ENCODE measurements around the gene SLC4A11.
"Not testable (repeated sequence)": the region's sequence is repeated elsewhere in the genome, so short reads cannot be mapped to it uniquely, and the experiment has no call there.

SLC4A11 gene

DNA sequence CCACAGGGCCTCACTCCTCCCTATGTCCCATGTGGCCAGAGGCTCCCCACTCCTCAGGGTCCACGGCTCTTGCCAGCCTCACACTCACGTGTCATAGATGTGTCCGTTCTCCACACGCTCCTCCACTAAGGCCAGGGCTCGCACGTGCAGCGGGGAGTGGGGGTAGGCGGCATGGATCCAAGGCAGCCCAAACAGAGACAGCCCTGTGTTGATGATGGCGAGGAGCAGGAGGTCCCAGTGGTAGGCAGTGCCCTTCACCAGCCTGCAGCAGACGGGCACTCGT lies 10.3 kb downstream of the SLC4A11 start:
- DNase-seq (ENCODE audit: low read depth in 2 of 2, low spot score in 1 of 2), result no peak

DNA sequence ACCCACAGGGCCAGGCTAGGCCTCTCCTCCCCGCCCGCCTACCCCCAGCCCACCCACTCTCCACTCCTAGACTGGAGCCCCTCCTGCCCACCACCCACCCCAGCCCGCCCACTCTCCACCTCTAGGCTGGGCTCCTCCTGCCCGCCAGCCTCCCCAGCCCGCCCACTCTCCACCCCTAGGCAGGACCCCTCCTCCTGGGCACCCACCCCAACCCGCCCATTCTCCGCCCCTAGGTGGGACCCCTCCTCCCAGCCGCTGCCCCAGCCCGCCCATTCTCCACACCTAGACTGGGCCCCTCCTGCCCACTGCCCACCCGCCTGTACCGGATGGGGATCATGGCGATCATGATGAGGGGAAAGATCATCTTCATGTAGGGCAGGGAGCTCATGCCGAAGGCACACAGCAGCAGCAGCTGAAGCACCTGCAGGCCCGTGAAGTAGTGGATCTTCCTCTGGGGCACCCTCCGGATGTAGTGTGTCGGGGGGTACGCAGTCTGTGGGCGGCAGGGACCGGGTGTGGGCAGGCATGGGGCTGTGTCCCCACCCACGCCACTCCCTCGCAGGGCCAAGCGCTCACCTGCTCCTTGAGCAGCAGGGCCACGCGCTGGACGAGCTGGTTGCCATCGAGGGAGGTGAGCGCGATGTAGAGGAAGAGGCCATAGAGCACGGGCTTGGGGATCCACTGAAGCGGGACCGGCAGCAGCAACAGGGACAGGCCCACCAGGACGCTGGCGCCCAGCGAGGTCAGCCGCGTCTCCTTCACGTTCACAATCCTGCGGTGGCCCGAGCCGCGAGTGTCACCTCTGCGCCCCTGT lies 10.8 kb downstream of the SLC4A11 start:
- DNase-seq (ENCODE audit: low read depth in 2 of 2, low spot score in 1 of 2), result no peak

DNA sequence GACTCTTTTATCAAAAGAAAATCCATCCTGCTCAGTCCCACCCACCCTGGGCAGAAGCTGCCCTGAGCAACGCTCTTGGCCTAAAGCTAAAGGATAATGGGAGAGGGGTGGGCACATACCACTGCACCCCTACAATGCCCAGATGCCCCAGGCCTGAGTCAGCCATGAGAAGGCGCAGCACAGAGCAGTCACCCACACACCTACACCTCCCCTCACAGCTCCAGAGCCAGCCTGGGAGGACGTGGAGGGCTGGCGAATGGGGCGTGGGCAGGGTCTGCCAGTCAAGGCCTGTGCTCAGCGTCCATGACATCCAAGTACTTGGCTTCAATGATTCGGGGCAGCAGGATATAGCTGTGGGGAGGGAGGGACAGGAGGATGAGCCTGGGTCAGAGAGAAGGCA lies 11.5 kb downstream of the SLC4A11 start:
- DNase-seq (ENCODE audit: low read depth in 2 of 2, low spot score in 1 of 2), result no peak

DNA sequence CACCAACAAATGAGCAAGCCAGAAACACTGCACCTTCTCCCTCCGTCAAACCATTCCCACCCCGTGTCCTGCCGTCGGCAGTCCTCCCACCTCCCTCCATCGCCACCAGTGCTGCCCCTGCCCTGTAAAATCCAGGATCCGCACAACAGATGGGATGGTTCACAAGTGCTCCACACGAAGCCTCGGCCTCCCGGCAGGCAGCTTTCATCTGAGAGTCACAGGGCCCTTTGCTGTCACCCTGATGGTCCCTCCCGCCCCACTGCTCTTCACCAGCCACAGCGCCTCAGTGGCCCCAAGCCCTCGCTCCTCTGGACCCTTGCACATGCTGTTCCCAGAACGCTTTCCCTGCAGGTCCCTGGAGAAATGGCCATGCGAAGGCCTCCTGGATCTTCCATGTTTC lies 12.1 kb downstream of the SLC4A11 start:
- no peak for DNase-seq (ENCODE audit: low read depth in 2 of 2, low spot score in 1 of 2)

DNA sequence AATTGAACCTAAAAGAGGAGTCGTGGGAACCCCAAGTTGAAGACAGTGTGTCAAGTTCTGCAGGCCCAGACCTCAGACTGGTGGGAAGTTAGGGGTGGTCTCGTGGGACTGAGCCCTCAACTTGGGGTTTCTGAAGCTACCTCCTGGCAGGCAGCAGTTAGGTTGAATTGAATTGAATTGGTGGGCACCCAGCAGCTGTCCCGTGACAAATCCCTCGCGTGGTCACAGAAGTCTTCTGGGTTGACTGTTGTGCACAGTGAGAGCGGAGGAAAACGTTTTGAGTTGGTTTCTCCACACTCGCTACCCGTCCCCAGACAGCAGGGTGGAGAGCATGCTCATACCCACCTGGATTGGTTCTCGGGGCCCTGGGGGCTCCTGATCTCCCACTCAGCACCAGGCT lies 12.9 kb downstream of the SLC4A11 start:
- DNase-seq (ENCODE audit: low read depth in 2 of 2, low spot score in 1 of 2), result no peak

DNA sequence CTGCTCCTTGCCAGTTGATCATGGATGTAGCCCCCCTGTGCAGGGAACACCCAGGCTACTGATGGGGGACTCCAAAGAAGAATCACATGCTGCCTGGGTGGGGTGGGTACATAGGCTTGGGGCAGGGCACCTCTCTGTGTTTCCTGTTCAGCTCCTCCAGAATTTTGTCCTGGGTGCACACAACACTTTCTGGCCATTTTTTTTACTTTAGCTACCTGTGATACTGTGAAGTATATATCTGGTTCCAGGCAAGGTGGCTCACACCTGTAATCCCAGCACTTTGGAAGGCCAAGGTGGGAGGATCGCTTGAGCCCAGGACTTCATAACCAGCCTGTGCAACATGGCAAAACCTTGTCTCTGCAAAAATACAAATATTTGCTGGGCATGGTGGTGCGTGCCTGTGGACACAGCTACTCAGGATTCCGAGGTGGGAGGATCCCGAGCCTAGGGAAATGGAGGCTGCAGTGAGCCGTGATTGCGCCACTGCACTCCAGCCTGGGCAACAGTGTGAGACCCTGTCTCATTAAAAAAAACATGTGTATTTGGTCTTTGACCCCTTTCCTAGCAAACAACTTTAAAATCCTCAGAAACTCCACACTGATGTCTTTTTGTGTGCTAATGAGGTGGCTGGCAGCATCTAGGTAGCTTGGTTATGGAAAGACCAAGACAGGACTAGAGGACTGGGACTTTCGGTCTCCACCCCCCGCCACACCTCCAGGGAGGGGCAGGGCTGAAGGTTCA lies 14.1 kb downstream of the SLC4A11 start:
- no peak for DNase-seq (ENCODE audit: low read depth in 2 of 2, low spot score in 1 of 2)

DNA sequence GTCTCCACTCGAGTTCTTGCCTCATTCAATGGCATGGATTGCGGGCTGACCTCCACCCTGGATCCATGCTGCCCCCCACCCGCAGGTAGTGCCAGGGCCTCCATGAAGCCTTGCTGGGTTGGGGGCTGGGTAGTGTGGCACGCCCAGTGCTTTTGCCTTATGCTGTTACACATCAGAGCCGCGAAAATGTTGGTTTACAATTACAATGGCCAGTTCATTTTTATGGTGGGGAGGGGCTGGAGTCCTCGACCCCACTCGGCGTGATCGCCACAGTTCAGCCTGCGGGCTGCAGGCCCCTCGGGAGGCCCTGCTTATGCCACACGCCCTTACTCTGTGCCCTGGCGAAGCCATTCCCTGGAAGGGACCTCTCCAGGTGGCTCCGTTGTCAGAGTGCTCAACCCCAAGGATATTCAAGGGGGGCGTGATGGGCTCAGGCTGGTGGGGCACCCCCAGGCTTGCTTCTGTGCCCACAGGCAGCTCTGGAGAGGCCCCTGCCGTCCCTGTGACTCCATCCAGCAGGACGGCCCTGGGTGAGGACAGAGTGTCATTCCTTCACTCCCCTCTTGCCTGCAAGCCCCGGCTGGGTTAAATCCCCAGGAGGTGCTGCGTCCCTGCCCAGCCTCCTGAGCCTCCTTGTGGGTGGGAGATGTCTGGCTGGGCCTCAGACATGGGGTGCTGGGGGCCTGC lies 14.9 kb downstream of the SLC4A11 start:
- DNase-seq (ENCODE audit: low read depth in 2 of 2, low spot score in 1 of 2), result no peak

DNA sequence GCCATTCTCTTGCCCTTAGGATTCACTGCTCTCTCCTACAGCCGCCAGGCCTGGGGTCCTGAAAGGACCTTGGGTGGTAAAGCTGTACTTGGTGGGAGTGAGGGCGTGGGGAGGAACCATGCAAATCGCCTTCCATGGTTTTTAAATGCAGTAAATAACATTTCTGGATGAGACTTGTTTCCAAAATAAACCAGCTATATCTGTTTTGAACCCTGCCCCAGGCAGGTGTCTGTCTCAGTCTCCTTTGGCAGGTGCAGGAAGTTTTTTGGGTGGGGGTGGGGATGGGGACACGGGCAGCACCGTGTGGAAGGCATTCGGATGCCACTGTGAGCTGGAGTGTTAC lies 15.4 kb downstream of the SLC4A11 start:
- DNase-seq (ENCODE audit: low read depth in 2 of 2, low spot score in 1 of 2), result no peak

DNA sequence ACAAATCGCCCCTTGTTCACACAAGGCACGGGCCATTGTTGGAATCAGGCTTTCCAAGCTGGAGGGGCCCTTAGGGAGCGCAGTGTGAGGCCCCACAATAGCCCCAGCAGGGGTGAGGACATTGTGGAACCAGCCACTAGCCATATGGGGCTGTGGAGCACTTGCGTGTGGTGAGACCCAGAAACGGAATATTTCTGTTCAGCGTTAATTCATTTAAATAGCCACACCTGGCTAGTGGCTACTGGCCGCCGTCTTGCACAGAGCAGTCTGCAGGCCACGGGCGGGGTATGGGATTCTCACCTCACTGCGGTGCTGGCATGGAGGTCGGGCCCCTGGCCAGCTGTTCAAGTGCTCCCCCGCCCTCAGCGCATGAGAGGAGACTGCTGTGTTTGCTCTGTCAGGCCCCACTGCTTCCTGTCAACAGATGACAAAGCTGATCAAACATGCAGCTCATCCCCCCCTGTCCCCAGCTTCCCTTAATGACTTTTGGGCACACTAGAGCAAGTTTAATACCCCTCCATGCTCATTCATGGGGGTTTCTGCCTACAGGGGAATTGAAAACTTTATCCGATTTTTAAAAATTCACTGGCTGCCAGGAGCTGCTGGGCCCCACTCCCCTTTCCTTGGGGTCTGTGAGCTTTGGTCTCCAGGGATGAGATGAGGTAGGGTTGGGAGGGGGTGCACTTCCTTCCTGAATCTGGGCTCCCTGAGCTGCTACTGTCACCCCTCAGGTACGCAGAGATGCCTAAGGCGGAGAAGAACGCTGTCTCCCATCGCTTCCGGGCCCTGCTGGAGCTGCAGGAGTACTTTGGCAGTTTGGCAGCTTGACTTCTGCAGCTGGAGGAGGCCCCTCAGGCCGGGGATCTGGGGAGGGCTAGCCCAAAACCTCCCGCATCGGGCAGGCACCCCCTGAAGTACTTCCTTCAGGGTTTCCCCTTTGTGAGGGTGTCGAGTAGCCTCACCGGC lies 16.1 kb downstream of the SLC4A11 start:
- DNase-seq (ENCODE audit: low read depth in 2 of 2, low spot score in 1 of 2), result no peak

DNA sequence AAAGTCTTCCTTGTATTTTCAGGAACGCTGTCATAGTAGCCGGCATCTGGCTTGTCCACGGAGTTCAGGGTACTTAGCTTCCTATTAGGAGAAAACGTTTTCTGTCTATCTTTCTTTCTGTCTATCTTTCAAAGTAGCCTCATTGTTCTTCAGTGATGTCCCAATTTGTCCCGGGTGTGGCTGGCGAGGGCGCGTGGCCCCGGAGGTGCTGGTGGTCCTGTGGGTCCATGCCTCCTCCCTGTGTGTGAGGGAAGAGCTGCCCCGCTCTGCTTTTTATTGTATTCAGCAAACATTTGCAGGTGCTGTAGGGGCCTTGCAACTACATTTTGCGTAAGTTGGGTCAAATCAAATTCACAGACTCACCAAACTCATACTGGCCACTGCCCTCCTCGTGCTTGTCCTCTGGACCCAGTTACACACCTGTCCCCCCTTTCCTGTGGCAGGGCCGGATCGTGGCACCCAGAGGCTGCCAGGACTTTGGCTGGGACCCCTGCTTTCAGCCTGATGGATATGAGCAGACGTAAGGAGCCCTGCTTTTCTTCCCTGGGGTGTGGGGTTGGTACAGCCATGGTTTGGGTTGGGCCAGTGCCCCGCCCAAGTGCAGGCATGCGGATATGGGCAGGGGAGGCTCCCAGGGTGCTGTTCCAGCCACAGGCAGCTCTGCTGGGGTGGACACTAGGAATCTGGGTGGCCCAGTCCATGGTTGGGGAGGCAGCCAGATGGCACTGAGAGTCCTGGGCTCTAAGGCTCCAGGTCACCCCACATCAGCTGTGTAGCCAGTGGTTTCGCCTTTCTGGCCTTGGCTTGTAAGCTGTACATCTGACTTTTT lies 17.4 kb downstream of the SLC4A11 start:
- no peak for DNase-seq (ENCODE audit: low read depth in 2 of 2, low spot score in 1 of 2)

DNA sequence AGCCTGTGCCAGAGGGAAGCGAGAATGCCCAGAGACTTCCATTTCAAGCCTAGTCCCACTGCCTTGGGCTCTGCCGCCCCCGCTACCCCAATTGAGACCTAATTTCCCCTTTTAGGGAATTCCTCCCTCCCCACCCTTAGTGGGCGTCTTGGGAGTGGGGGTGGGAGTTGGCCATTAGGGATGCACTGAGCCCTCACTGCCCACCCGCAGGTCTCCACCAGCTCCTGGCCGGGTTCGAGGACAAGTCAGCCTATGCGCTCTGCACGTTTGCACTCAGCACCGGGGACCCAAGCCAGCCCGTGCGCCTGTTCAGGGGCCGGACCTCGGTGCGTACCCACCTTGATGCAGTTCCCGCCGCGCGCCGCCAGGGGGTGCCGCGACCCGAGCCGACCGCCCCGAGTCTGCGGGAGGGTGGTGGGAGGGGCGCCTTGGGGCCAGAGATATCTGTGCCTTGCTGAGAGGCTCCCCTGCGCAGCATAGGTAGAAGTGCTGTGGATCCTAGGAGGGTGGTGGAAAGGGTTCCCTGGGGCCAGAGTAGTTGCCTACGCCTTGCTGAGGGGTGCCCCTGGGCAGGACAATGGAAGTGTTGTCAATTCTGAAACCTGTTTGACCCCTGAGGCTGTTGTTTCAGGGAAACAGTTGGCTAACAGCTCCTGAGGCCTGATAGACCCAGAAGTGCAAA lies 20.5 kb downstream of the SLC4A11 start:
- DNase-seq (ENCODE audit: low read depth in 2 of 2, low spot score in 1 of 2), result peak; percentile 32 to 43

DNA sequence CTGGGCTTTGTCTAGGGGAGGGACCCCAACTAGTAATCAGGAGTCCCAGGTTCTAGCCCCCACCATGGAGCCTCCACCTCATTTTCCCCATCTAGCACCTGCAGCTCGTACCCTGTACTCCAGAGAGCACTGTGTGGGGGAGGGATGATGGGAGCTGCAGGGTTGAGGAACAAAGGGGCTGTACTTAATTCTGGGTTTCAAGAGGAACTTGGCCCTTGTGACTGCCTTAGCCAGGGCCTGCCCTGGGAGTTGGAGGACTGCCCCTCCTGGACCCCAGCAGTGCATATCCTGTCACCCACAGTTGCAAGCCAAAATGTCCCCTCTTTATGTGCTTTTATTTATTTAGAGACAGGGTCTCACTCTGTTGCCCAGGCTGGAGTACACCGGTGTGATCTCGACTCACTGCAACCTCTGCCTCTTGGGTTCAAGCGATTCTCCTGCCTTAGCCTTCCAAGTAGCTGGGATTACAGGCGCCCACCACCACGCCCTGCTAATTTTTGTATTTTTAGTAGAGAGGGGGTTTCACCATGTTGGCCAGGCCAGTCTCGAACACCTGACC lies 23.6 kb downstream of the SLC4A11 start:
- not testable (repeated sequence) for DNase-seq (ENCODE audit: low read depth in 2 of 2, low spot score in 1 of 2)

DNA sequence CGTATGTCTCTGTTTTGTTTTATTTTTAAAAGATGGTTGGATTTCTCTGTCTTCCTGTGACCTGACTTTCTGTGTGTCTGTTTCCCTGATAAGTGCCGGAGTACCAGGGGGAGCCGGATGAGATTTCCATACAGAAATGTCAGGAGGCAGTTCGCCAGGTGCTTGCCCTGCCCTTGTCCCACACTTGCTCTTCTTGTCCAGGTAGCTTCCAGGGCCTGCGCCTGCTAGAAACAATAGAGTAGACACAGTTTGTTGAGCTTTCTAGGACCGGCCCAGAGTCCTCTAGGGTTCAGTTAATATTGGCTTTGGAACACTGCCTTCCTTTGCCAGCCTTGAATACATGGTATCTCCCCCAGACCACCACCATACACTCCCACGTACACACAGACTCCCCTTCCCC lies 25.8 kb downstream of the SLC4A11 start:
- DNase-seq (ENCODE audit: low read depth in 2 of 2, low spot score in 1 of 2), result no peak

DNA sequence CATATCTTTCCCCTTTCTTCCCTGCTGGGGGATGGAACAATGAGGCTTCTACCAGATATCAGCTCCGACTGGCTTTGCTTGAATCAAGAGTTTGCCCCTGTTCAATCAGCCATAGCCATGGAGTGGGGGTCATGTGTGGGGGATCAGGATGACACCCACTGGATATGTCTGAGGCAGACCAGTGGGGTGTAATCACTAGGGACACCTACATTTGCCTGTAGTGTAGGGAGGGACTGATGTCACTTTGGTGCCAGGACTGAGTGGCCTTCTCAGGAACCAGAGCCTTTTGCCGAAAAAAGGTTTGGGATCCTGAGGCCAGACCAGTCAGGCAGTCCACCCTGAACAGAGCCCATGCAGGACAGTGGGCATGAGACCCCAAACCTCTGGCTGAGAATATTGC lies 28.6 kb downstream of the SLC4A11 start:
- DNase-seq (ENCODE audit: low read depth in 2 of 2, low spot score in 1 of 2), result no peak

DNA sequence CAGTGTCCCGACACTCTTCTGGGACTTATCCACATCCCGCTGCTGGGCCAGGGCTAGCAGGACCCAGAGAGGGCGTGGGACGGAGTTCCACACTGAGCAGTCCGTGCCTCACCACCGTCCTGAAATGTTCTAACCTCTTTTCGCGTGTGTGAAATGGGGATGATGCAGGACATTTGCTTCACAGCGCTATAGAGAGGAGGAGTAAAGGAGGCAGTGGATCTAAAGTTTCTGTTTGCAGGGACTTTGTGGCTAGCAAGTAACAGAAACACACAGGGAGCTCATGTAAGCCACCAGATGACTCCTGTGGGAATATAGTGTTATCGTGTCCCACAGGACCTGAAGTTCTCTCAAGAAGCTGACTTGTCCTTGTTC lies 29.1 kb downstream of the SLC4A11 start:
- DNase-seq (ENCODE audit: low read depth in 2 of 2, low spot score in 1 of 2), result no peak

DNA sequence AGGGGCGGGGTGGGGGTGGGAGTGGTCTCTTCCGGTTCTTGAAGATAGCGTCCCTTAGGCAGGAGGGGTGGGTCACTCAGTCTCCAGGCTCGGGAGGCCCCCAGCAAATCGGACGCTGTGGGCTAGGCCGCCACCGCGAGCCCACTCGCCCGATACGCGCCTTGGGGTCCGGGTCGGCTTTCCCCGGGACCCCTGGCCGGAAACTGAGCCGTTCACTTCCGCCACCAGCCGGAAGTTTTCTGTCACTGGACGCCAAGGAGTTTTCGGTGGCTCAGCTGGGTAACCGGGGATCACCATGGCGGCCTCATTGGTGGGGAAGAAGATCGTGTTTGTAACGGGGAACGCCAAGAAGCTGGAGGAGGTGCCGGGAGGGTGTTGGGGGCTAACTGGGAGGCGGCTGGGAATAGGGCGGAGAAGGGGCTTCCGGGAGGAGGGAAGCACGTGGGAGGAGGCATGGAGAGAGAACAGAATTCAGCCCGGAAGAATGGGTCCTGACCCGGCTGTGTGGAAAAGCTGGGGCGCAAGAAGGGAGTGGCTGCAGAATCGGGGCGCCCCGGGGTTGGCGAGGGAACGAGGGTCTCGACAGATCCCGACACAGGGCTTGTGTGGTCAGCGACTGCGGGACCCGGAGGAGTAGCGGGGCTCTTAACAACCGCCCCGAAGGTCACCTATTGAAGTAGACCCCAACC lies 29.6 kb downstream of the SLC4A11 start, which contains the start of gene ITPA:
ITPA (plus strand) TSS at position 242 of the 689 bp plus-strand sequence; CDS start at position 296, 54 bp downstream.
- DNase-seq (ENCODE audit: low read depth in 2 of 2, low spot score in 1 of 2), result peak; percentile 15 to 35

DNA sequence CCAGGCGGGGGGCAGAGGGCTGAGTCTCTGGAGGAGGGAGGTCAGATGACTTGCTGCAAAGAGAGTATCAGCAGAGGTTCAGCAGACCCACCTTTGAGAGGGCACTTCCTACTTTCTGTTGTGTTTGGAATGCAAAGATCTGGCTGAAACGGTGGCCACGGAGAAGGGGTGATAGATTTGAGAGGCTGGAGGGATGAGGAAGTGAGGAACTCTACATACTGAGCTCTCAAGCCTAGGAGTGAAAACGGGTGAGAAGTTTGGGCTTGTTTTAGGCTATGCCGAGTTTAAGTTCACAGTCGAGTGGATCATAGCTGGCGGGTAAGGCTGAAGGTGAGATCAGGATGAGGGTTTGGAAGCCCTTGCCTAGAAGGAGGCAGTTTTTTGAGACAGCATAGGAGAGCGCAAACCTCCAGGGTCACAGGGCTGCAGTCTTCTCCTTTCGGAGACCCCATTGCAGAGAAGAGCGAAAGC lies 30.2 kb downstream of the SLC4A11 start:
- DNase-seq (ENCODE audit: low read depth in 2 of 2, low spot score in 1 of 2), result no peak

DNA sequence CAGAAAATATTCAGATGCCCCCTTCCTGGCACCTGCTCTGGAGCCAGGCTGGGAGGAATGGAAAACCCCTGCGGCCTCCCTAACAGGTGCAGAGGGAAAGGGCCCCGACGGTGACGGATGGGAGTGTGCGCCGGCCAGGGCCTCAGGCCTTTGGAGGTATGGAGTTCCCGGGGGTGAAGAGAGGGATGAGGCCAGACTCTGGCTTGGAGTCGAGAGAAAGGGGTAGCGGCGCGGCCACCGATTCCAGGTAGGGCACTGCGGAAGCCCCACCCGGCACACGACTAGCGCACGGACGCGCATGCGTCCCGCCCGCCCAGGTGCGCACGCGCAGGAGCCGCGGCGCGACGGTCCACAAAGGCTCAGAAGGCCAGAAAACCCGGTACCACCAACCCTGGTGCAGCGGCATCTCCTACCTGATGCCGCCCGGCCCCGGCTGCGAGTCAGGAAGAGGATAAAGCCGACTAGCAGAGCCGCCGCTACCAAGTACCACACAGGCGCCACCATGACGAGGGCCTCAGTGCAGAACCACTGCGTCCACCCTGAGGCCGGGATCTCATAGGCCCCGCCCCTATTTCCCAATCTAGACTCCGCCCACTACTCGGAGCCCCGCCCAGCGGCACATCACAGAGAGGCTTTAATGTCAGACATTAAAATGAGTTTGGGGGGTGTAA lies 34.7 kb downstream of the SLC4A11 start, which contains the start of gene DDRGK1:
DDRGK1 (minus strand) TSS at position 559 of the 671 bp plus-strand sequence; CDS start at position 504, 55 bp downstream.
- DNase-seq (ENCODE audit: low read depth in 2 of 2, low spot score in 1 of 2), result peak; percentile 74 to 91
